ENCODE measurements around the gene FCRL2.

The FCRL2 gene

DNA sequence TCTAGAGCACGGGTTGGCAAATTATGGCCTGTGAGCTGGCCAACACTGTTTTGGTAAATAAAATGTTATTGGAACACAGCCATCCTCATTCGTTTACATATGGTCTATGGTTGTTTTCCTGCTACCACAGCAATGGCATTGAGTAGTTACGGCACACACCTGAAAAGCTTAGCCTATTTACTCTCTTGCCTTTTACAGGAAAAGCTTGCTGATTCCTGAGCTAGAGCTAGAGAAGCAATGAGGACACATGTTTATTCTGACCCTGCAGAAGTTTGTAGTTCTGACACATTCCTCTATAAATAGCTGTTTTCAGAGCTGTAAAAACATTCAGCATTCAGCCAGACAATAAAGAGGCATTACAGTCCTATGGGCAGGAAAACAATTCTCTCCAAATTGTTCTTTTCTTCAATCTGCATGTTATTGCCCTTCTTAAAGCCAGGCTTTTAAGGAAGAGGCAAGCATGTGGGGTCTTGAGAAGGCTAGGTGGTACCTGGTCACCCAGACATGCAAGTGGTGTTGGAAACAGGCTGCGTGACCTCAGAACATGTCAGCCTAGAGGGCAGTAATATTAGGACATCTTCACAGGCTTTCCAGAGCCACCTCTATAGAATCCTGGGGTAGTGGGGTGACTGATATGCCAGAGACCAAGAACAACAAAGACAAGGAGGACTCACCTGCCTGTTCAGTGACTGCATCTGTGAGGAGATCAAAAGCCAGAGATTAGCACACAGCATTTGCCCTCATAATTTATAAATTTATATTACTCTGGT lies 1.6 kb downstream of the FCRL2 start:
- no peak for TF ChIP-seq SIN3A (IDR thresholded peaks at IDR 0.05; ENCODE audit: borderline replicate concordance, insufficient read depth, low read length)
- TF ChIP-seq FOXP2 (optimal IDR thresholded peaks at IDR 0.05; ENCODE audit: borderline replicate concordance, extremely low read depth, extremely low read length, insufficient read depth) = no peak
- no peak for TF ChIP-seq TAF1 (IDR thresholded peaks at IDR 0.05; ENCODE audit: borderline replicate concordance, insufficient read depth, low read length)
- TF ChIP-seq, protein P1, sequence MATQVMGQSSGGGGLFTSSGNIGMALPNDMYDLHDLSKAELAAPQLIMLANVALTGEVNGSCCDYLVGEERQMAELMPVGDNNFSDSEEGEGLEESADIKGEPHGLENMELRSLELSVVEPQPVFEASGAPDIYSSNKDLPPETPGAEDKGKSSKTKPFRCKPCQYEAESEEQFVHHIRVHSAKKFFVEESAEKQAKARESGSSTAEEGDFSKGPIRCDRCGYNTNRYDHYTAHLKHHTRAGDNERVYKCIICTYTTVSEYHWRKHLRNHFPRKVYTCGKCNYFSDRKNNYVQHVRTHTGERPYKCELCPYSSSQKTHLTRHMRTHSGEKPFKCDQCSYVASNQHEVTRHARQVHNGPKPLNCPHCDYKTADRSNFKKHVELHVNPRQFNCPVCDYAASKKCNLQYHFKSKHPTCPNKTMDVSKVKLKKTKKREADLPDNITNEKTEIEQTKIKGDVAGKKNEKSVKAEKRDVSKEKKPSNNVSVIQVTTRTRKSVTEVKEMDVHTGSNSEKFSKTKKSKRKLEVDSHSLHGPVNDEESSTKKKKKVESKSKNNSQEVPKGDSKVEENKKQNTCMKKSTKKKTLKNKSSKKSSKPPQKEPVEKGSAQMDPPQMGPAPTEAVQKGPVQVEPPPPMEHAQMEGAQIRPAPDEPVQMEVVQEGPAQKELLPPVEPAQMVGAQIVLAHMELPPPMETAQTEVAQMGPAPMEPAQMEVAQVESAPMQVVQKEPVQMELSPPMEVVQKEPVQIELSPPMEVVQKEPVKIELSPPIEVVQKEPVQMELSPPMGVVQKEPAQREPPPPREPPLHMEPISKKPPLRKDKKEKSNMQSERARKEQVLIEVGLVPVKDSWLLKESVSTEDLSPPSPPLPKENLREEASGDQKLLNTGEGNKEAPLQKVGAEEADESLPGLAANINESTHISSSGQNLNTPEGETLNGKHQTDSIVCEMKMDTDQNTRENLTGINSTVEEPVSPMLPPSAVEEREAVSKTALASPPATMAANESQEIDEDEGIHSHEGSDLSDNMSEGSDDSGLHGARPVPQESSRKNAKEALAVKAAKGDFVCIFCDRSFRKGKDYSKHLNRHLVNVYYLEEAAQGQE (IDR thresholded peaks at IDR 0.05; ENCODE audit: insufficient read depth in 1 of 2, low read depth in 2 of 2, low read length in 2 of 2) = no peak

DNA sequence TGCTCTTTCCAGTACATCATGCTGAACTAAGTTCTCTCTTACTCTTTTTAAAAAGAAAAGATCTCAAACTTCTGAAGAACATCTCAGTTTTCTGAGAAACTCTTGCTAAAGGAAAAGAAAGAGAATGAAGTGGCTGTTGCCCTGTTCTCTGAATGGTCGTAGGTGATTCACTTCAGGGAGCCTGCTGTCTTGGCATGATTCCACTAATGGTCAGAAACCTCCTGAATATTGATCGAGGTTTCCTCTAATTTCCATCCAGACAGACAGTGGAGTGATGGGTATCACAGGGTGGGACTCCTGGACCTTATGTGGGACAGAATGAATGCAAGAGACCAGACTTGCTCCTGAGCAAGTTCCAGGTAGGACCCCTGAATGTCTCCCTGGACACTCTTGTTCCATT lies 2.5 kb downstream of the FCRL2 start:
- TF ChIP-seq POLR2AphosphoS5 (IDR thresholded peaks at IDR 0.05; ENCODE audit: low read depth, low read length) = no peak
- TF ChIP-seq, protein P1 (IDR thresholded peaks at IDR 0.05; ENCODE audit: insufficient read depth in 1 of 2, low read depth in 2 of 2, low read length in 2 of 2) = no peak
- no peak for TF ChIP-seq TAF1 (IDR thresholded peaks at IDR 0.05; ENCODE audit: borderline replicate concordance, insufficient read depth, low read length)
- no peak for TF ChIP-seq SIN3A (IDR thresholded peaks at IDR 0.05; ENCODE audit: borderline replicate concordance, insufficient read depth, low read length)
- TF ChIP-seq FOXP2 (optimal IDR thresholded peaks at IDR 0.05; ENCODE audit: borderline replicate concordance, extremely low read depth, extremely low read length, insufficient read depth) = no peak

DNA sequence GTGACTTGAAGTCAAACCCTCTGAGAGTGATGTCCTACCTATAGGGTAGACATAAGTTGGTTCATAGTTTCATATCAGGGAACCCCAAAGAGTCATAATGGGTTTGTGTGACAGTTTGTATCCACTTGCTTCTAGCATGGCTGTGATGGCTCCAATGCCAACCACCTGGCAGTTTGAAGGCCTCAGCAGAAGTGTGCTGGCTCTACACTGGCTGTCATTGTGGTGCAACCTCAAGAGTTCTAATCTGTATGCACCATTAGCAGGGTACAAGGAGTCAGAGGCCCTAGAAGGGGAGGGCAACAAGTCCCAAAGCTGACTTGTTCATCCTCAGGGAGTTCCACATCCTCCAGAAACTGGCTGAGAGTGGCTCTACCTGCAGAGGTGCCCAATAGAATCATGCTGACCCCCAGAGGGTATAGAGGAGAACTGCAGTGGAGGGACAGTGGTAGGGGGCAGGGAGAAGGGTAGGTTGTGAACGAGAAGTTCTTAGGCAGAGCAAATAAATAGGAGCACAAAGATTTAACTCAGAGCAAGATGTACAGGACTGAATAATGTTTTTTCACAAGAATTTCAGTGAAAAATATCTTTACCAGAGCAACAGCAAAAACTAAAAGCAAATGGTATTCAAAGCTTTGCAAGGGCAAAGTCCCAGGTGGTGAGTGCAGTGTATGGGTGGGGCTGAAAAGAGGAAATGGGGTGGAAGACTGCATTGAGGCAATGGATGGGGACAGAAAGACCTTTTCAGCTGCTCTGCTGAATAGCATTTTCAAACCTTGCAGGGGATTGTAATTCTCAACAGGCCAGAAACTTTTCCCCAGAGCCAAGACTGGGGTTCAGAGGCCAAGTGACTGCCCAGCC lies 3.2 kb downstream of the FCRL2 start:
- TF ChIP-seq, protein P1 (IDR thresholded peaks at IDR 0.05; ENCODE audit: insufficient read depth in 1 of 2, low read depth in 2 of 2, low read length in 2 of 2) = no peak
- no peak for TF ChIP-seq TAF1 (IDR thresholded peaks at IDR 0.05; ENCODE audit: borderline replicate concordance, insufficient read depth, low read length)

GRCh38 chr1:157771661-157772425 lies 5.1 kb downstream of the FCRL2 start:
- no peak for TF ChIP-seq SIN3A (IDR thresholded peaks at IDR 0.05; ENCODE audit: borderline replicate concordance, insufficient read depth, low read length)
- TF ChIP-seq, protein P1 (IDR thresholded peaks at IDR 0.05; ENCODE audit: insufficient read depth in 1 of 2, low read depth in 2 of 2, low read length in 2 of 2) = no peak
- no peak for TF ChIP-seq POLR2AphosphoS5 (IDR thresholded peaks at IDR 0.05; ENCODE audit: low read depth, low read length)
- no peak for TF ChIP-seq TAF1 (IDR thresholded peaks at IDR 0.05; ENCODE audit: borderline replicate concordance, insufficient read depth, low read length)
- no peak for TF ChIP-seq FOXP2 (optimal IDR thresholded peaks at IDR 0.05; ENCODE audit: borderline replicate concordance, extremely low read depth, extremely low read length, insufficient read depth)
